Stimulated activated CD8-positive, alpha-beta memory T cell treated with anti-CD3 and anti-CD28 coated beads, Interleukin-12 subunit alpha, Interleukin-12 subunit beta, amount 100 ng/mL, for 4 hours (primary cell): Measurements from ENCODE around the gene ANHX.

Source experiments
- DNase-seq: peaks from one replicate; pipeline ENCODE4 v3.0.0-alpha.2; 2020; ENCODE audit warnings: low read depth

Gene ANHX

DNA sequence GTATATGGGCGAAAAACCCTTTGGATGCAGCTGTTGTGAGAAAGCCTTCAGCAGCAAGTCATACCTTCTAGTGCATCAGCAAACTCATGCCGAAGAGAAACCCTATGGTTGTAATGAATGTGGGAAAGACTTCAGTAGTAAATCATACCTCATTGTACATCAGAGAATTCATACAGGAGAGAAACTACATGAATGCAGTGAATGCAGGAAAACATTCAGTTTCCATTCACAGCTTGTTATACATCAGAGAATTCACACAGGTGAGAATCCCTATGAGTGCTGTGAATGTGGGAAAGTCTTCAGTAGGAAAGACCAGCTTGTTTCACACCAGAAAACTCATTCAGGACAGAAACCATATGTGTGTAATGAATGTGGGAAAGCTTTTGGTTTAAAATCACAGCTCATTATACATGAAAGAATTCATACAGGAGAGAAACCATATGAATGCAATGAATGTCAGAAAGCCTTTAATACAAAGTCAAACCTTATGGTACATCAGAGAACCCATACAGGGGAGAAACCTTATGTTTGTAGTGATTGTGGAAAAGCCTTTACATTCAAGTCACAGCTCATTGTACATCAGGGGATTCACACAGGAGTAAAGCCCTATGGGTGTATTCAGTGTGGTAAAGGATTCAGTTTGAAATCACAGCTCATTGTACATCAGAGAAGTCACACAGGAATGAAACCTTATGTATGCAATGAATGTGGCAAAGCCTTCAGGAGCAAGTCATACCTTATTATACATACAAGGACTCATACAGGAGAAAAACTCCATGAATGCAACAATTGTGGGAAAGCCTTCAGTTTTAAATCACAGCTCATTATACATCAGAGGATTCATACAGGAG is 33.0 kb downstream of the ANHX start:
- DNase-seq: no peak

DNA sequence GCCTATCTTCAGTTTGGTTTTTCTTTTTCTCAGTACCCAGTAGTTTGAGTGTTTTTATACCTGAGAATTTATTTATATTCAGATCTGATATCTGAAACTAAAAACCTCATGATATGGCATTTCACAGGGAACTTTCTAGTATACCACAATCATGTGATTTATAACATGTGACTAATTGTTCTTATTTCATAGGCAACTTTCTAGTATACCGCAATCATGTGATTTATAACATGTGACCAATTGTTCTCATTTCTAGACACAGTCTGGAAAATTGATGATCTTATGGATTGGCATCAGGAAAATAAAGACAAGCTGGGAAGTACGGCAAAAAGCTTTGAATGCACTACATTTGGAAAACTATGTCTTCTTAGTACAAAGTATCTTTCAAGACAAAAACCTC is 33.8 kb downstream of the ANHX start:
- DNase-seq: no peak

DNA sequence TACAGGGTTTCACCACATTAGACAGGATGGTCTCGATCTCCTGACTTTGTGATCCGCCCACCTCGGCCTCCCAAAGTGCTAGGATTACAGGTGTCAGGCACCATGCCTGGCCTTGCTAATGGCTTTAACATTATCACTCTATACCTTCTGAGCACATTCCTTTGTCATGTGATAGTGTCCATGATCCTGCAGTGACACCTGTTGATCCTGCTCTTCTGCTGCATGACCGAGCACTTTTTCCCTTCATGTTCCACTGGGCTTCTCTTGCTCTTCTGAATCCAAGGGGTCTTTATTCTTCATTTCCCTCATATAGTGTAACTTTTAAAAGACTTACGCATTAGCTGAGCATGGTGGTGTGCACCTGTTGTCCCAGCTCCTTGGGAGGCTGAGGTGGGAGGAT is 42.8 kb downstream of the ANHX start:
- DNase-seq: no peak

DNA sequence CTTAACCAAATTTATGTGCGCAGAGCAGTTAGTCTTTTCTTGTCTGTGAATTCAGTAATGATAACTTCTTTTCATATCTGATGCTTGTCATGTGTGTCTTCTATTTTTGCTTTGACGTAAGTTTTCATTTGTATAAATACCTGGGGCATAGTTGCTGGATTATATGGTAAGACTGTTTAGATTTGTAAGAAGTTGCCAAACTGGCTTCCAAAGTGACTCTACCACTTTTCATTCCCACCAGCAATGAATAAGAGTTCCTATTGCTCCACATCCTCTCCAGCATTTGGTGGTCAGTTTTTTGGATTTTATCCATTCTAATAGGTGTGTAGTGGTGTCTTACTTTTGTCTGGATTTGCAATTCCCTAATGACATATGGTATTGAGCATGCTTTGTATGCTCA is 45.5 kb downstream of the ANHX start:
- no peak for DNase-seq

DNA sequence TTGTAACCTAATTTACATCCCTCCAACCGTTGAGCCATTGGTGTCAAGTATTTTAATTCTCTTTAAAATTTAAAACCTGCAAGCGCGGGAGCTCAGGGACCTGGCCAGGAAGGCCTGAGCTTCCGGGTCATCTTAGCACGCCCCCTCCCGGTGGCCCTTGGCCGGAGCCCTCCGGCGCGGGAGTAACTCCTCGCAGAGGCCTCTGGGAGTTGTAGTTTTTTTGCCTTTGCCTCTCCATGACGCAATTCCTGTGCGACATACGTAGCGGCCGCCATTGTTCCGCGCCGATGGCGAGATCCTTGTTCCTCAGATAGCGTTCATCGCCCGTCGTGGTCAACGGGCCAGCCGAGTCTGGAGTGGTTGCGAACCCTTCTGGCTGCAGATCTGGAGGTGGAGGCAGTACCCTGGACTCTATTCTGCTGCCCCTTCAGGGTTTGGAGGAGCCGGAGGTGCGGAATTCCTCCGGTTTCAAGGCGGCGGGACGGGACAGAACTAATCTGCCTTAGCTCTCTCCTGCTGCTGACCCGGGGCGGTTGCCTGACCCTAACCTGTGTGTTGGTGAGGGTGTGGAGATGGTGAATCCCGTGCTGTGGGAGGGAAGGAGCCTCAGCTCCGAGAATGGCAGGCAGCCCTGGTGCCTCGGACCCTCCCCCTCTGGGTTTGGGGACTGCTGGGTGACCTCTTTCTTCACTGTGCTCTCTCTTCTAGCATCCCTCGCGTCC is 54.3 kb downstream of the ANHX start, which contains the start of gene ZNF268:
TSS of gene ZNF268 (plus strand) at position 258 of the 722 bp plus-strand sequence. CDS start 503 bp downstream, outside the sequence.
- peak; percentile 75 for DNase-seq

DNA sequence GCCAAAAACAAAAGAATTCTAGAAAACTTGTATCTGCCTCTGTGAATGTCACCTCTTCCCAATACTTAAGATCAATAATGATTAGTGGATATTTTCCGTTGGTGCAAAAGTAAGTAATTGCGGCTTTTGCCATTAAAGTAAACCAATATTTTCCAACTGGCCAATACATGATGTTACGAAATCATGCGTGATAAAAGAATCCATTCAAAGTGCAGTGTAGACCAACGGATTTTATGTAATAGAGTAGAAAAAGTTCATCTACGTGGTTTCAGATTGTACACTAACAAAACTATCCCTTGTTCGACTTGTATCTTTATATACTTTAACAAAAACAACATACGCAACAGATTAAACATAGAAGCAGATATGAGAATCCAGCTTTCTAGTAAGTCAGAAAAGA is 55.0 kb downstream of the ANHX start:
- DNase-seq: no peak

DNA sequence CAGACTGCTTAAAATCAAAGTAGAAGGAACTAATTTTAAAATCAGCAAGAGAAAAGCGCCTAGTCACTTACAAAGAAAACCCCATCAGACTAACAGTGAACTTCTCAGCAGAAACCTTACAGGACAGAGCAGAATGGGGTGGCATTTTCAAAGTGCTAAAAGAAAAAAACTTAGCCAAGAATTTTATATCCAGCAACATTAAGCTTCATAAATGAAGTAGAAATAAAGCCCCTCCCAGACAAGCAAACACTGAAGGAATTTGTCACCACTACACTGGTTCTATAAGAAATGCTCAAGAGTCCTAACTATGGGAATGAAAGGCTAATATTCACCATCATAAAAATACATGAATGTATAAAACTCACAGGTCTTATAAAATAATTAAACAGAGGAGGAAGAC is 60.8 kb downstream of the ANHX start:
- no peak for DNase-seq

DNA sequence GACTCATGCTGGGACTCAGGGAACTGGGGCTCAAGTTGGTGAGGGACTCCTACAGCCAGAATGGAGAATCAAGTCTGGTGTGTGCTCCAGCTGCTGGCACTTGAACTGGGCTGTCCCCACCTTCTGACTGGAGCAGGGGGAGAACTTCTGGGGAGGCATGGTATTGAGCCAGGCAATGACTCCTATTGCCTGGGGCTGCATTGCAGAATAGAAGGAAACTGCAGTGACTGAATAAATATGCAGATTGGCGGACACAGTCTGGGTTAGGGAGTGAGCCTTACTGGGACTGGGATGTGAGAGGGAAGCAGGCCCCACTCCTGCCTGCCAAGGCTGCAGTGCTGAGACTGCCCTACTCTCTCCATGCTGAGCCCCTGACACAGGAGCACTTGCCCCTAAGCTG is 63.2 kb downstream of the ANHX start:
- no peak for DNase-seq
